Astrocyte of the cerebellum (primary cell): ENCODE data around the gene AP3D1.

Experiments
- DNase-seq: peaks from one replicate; pipeline ENCODE4 v3.0.0-alpha.2; 2011; ENCODE audit warnings: low read depth
- H3K4me3 ChIP-seq: 2 replicates; pipeline ENCODE4 v1.5.1; 2011; ENCODE audit warnings: mild to moderate bottlenecking, low read depth, low read length, moderate library complexity
- in situ Hi-C: cut with HindIII; loops from 2 replicates; pipeline ENCODE4 v1.10.0; 2017; ENCODE audit warnings: low sequenced_read_pairs
- TF ChIP-seq, protein P1 (sequence below): IDR thresholded peaks from 2 replicates; pipeline ENCODE4 v1.5.1; 2012; ENCODE audit warnings: low read length, low read depth, moderate library complexity, mild to moderate bottlenecking; ENCODE audit errors: missing control alignments

The AP3D1 gene

GRCh38 chr19:2079076-2079864, 72.1 kb downstream of the AP3D1 start:
- H3K4me3 ChIP-seq, result no peak overlapping the region
- TF ChIP-seq, protein P1, sequence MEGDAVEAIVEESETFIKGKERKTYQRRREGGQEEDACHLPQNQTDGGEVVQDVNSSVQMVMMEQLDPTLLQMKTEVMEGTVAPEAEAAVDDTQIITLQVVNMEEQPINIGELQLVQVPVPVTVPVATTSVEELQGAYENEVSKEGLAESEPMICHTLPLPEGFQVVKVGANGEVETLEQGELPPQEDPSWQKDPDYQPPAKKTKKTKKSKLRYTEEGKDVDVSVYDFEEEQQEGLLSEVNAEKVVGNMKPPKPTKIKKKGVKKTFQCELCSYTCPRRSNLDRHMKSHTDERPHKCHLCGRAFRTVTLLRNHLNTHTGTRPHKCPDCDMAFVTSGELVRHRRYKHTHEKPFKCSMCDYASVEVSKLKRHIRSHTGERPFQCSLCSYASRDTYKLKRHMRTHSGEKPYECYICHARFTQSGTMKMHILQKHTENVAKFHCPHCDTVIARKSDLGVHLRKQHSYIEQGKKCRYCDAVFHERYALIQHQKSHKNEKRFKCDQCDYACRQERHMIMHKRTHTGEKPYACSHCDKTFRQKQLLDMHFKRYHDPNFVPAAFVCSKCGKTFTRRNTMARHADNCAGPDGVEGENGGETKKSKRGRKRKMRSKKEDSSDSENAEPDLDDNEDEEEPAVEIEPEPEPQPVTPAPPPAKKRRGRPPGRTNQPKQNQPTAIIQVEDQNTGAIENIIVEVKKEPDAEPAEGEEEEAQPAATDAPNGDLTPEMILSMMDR, result no peak
- in situ Hi-C loops, result no loop called here
- no peak for DNase-seq

GRCh38 chr19:2077833-2078619, 73.3 kb downstream of the AP3D1 start:
- no peak overlapping the region for H3K4me3 ChIP-seq
- TF ChIP-seq, protein P1, result no peak
- no peak for DNase-seq
- in situ Hi-C loops, result no loop called here

DNA sequence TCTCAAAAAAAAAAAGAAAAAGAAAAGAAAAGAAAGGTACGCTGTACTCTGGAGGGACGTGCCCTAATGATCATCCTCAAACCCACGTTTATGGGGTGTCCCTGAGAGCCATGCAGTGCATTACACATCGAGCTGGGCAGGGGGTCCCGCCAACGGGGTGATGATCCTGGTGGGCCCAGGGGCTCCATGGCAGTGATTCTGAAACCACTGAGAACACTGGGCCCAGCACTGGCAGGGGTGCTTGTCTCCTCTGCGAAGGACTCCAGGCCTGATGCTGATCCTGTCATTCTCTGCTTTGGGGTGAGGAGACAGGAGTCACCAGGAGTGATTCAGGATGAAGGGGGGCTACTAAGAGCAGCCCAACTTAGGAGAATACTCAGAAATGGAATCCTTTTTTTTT, 74.0 kb downstream of the AP3D1 start:
- H3K4me3 ChIP-seq, result no peak overlapping the region
- TF ChIP-seq, protein P1, result no peak
- no peak for DNase-seq
- in situ Hi-C loops, result no loop called here

GRCh38 chr19:2076526-2076944, 74.8 kb downstream of the AP3D1 start:
- H3K4me3 ChIP-seq, result no peak overlapping the region
- TF ChIP-seq, protein P1, result no peak
- no peak for DNase-seq
- in situ Hi-C loops, result no loop called here

DNA sequence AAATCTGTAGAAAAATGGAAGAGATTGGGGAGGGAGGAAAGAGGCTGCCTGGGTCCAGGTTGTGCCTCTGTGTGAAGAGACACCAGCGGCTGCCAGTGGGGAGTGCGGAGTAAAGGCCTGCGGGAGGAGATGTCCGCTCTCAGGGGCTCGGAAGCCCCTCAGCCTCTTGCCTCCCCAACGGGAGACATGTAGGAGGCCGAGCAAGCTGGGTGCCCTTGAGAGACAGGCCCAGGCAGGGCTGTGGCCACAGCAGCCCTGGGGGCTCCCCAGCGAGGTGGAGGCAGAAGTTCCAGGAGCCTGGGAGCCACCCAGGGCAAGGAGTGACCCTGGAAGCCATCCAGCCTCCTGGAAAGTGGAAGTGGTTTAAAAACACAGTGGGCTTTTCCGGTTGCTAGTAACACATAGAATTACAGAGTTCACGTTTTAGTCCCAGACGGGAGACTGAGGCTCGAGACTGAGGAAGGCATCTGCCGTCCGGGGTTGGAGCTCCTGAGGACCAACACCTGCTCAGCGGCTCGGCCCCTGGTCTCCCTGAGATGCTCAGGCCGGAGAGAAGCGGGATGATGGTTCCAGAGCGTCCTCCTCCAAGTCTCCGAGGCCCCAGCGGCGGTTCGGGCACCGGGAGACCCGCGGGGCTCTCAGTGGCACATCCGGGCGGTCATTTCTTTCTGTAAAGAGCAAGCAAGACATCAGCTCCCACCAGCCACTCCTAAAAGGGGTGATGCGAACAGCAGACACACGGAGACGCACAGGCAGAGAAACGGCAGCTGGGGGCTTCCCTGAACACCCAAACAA, 78.4 kb downstream of the AP3D1 start:
- no peak for DNase-seq
- no peak overlapping the region for H3K4me3 ChIP-seq
- TF ChIP-seq, protein P1, result no peak
- in situ Hi-C loops, result no loop called here

DNA sequence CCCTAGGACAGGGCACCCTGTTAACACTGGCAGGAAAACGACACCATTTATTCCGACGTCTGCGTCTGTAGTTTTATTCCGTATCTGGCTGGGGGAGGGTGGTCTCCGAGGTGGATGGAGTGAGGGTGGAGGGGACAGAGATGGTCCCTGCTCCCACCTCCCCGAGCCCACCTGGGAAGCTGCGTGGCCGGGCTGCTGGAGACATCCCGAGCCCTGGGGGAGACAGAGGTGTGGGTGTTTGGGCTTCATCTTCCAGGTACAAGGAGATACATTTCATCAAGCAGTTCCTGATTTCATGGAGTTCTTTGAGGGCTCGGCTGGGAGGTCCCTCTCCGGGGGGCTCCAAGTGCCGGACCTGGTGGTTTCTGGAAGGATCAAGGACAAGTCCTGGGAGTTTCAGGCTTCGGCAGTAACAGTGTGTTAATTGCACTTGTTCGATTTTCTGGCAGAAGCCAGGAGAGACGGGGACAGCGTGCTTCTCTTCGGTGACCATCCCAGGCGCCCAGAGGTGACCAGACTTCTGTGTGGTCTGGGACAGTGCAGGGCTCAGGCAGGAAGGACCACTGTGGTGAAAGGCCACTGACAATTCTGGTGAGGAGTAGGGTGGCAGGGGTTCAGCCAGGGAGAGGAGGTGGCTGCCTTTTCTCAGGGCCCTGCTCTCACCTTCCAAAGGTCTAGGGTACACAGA, 80.2 kb downstream of the AP3D1 start:
- in situ Hi-C loops, result no loop called here
- TF ChIP-seq, protein P1, result no peak
- no peak for DNase-seq
- H3K4me3 ChIP-seq, result no peak overlapping the region
